Raji (cell line): ENCODE results near the gene PRSS21.

Source experiments
- POLR2A ChIP-seq: IDR thresholded peaks from 2 replicates; pipeline ENCODE4 v1.6.1; 2011; ENCODE audit warnings: low read depth, low read length, control low read depth; ENCODE audit not compliant: insufficient read depth

PRSS21 gene

DNA sequence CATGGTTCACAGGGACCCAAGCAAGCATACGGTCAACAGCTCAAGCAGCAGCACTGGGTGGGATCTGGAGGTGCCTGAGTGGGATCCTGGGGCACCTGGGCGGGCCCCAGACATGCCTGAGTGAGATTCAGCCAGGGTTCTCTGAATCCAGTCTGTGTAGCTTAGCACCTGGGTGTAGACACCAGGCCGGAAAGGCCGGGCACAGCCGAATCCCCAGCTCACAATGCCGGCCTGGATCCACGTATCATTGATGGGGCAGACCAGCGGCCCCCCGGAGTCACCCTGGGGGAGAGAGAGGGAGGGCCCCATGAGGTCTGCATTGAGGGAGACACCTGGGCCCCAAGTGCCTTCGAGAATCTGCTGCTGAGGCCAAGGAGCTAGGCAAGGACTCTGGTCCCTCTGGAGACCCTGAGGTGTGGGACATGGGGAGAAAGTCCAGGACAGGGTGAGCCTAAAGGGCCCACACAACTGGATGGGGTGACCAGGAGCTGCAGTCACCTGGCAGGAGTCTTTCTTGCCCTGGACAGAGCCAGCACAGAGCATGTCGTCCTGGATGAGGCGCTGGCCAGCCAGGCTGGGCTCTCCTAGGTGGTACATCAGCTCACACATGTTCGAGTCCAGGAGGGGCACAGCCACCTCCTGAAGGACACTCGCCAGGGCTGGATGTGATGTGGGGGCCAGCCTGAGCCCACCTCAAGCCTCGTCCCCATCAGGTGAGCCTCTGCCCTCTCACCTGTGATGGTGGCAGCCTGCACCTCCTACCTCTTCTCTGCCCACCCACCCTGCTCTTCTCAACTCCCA lies 22.8 kb downstream of the PRSS21 start:
- TF ChIP-seq POLR2A: no peak

DNA sequence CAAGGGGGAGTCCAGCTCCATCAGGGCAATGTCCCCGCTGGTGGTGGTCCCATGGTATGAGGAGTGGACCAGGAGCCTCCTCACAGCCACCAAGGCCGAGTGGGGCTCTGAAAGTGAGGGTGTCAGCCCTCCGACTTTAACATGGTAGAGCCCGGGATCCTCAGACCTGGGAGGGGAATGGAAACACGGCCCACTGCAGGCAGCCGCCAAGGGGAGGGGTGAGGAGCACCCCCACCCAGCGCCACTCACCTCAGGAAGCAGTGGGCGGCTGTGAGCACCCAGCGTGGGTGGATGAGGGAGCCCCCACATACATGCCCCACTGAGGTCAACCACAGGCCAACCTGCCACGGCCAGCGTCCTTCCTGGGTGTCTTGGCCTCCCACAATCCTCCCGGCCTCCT lies 23.9 kb downstream of the PRSS21 start:
- no peak for TF ChIP-seq POLR2A

DNA sequence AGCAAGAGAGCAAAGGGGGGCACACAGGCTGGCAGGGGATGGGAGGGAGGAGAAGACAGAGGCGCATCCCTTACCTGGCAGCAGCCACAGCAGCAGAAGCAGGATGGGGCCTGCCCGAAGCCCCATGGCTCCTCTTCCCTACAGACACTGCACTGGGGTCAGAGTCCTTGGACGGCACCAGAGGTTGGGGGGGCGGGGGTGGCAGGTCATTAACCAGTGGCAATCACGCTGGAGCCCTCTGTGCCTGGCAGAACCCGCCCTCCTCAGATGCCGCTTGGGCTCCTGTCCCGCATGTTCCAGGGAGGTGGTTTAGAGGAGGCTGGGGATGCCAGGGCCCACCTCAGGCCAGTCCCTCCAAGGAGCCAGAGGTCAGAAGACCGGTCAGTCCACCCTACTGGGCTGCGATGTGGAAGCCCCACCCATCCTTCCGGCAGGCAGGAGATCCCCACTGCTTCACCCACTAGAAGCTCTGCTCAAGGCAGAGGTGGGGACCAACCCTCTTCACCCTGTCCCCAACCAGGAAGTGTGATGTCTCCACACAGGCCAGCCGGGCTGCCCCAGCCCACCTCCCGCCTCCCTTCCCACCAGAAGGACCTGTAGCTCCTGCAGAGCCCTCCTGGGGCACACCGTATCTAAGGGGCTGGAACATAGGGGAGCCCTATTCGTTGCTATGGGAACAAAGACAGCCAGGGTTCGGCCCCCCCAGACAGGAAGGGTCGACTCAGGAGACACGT lies 24.7 kb downstream of the PRSS21 start:
- TF ChIP-seq POLR2A: no peak

DNA sequence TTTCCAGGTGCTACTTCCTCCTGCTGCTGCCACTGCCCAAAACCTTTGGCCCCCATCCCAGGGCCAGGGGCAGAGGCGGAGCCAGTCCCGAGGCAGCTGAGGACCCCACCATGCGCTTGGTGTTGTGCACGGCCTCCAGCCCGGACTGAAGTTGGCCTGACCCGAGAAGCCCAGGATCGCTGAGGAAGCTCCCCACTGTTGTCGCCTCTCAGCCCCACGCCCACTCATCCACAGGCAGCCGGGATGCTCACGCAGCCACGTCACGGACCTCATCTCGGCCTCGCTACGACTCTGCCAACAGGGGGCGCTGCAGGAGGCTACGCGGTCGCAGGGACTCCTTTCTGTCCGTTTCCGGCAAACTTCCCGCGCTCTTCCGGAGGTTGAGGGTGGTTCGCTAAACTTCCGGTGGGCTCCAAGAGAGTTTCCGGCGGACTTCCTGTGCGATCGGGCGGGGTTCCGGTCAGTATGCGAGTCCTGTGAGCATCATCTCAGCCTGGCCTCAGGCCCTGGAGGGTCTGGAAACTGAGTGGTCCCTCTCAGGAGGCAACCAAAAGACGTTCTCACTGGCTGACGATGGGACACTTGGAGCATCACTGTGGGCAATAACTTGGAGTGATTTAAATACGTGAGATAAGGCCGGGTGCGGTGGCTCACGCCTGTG lies 25.4 kb downstream of the PRSS21 start:
- no peak for TF ChIP-seq POLR2A

DNA sequence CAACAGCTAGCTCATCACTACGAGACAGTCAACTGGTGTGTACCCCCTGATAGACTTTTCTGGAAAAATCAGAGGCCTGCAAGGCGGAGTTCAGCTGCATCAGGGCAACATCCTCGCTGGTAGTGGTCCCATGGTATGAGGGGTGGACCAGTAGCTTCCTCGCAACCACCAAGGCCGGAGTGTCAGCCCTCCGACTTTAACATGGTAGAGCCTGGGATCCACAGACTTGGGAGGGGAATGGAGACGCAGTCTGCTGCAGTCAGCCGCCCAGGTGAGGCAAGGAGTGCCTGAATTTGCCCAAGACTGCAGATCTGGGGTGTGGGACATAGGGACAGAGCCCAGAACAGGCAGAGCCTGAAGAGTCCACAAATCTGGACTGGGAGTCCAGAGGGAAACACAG lies 26.5 kb downstream of the PRSS21 start:
- TF ChIP-seq POLR2A: no peak

DNA sequence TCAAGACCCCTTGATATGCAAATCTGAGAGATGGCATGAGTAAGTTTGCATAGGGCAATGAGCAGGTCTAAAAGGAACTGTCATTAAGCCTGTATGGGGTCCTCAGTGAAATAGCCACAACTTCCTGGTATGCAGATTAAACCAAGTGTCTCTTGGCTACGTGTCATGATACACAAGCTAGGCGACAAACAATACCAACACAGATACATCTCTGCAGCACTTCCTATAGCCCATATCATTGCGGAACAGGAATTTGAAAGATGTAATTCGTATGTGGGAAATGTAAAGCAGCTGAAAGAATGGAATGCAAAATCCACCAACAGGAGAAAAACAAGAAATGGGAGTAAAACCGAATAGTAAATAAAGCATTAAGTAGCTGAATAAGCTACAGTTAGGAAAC lies 28.1 kb downstream of the PRSS21 start:
- no peak for TF ChIP-seq POLR2A

DNA sequence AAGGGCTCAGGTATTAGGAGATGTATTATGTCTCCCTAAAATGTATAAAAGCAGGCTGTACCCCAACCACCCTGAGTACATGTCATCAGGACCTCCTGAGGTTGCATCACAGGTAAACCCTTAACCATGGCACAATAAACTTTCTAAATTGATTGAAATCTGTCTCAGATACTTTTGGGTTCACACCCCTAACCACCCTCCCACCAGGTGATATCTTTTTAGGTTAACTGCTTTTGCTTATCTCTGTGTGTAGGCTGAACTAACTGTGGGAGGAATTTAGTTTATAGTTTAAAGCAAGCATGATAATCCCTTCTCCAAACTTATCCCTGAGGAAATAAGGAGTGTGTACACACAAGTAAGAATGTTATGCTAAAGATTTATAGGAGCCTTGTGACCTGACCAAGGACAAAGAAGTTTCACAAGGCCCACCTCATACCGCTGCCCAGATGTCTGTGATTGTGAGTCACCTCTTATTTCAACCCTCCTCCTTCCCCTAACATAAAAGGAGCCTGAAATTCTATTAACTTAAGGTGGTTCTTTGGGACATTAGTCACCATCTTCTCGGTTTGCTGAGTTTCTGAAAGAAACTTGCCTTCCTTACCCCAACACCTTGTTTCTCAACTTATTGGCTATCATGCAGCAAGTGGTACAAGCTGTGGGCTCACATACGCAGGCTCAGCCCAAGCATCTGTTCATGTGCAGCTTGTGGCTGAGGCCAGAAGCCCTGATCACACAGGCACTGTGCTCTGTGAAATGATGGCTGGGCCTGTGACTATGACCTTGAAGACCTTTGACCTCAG lies 29.7 kb downstream of the PRSS21 start:
- TF ChIP-seq POLR2A: no peak

DNA sequence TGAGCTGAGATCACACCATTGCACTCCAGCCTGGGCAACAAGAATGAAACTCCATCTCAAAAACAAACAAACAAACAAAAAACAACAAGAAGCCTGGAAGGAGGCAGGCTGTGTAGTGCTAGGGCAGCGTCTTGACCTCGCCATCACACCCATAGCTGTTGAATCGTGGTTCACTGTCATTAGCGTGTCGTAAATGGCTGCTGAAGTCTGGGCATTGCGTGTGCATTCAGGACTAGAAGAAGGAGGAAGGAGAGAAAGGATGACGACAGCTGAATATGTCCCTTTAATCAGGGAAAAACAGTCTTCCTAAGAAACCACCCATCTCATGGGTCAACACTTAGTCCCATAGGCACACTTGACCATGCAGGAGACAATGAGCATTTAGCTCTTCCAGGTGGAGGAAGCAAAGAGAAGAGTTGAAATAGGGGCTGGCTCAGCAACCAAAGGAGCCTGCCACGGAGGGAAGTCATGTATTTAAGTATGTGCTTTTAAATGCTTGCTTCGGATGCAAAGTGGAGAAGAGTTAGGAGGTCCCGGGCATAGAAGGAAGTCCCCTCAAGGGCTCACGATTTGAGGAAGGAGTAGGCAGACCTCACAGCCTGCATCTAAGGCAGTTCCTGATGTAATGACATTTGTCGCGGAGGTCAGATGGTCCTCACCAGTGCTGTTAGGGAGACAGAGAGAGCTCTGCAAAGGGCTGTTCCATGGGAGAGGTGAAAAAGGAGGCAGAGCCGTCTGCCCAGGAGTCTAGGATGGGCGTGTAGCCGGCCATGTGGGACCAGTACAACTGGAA lies 32.1 kb downstream of the PRSS21 start:
- TF ChIP-seq POLR2A: no peak

DNA sequence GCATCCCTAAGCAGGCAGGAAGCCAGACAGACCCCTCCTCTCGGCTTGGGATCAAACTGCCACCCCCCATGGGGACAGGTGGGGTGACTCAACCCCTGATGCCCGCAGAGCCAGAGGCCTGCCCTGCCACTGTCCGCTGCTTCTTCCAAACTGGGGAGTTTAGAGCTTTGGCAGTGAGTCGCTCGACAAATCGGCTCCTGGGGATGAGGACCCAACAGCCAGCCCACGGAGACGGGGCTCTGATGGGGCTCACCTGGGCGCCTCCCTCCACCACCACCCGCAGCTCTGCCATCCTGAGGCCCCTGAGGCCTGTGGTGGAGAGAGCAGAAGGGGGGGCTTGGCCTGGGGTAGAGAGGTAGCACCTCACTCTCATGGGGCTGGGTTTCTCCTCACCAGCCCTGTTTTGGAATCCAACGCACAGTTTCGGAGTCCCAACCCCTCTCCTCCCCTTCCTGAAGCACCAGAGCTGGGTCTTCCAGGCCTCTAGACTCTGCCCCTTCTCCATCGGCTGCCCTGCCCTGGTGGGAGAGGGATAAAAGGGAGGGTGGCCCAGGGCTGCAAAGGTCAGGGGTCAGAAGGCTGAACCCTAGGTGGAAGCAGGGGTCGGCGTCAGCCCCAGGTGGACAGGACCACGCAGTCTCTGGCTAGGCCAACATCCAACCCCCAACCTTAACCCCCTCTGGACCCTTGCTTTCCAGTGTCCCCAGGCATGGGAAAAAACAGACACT lies 35.1 kb downstream of the PRSS21 start:
- TF ChIP-seq POLR2A: no peak

DNA sequence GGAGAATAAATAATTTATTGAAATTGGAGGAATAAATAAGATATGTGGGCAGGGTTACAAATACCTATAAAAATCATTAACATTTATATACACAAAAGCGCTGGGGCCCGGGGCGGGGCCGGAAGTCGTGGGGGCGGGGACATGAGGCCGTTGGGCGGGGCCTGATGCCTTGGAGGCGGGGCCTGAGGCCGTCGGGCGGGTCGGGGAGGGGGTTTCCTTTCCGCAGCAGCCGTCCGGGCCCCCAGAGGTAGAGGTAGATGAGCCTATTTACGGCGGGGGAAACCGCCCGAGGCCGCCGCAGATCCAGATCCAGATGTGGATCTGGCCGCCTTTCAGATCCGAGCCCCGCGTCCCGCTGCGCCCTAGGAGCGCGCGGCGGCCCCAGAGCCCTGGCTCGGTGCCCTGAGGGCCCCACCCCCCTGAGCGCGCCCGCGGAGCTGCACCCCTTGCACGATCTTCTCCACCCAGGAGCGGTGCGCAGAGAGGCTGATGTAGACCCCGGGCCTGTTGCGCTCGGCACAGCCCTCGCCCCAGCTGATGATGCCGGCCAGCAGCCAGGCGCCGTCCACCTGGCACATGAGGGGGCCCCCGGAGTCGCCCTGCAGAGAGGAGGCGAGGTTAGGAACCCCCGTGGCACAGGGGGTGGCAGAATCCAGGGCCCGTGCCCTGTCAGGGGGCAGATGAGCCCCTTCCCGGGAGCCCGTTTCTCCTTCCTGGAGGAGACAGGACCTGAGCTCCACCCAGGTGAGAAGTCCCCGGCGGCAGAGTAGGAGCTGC lies 35.9 kb downstream of the PRSS21 start:
- TF ChIP-seq POLR2A: no peak

DNA sequence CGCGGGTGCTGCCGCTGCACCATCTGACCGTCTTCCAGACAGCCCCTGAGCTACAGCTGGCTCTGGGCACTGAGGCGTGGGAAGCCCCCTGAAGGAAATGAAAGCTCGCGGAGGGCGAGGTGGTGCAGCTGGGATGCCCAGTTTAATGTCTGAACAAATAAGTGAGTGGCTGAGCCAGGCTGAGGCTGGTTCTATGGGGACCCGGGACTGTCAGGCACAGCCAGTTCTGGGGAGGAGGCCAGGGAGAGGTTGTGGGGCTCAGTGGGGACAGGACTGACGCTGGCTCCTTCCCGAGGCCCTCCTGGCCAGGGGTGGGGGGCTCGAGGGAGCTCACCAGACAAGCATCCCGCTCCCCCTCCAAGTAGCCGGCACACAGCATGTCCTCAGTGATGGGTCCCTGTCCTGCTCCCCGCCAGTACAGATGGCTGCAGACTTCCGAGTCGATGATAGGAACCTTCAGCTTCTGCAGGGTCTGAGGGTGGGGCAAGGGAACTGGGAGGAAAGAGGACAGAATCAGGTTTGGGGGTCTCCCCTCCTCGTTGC lies 36.6 kb downstream of the PRSS21 start:
- TF ChIP-seq POLR2A: no peak

DNA sequence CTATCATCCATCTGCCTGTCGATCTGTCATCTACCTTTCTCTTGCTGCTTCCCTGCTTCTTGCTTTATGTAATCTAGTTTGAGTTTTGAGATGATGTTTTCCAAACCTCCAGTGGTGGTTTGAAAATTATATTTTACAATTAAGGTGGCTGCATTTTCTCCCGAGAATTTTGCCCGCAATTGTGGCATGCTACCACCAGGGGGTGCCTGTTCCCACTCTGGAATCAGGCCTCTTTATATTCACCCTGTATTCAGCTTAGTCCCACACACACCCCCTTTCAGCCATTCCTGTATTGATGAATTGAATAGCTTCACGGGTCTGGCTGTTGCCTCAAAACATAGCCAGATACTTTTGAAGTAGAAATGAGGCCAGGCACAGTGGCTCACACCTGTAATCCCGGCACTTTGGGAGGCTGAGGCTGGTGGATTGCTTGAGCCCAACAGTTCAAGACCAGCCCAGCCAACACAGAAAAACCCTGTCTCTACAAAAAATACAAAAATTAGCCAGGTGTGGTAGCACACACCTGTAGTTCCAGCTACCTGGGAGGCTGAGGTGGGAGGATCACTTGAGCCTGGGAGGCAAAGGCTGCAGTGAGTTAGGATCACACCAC lies 37.8 kb downstream of the PRSS21 start:
- TF ChIP-seq POLR2A: no peak

DNA sequence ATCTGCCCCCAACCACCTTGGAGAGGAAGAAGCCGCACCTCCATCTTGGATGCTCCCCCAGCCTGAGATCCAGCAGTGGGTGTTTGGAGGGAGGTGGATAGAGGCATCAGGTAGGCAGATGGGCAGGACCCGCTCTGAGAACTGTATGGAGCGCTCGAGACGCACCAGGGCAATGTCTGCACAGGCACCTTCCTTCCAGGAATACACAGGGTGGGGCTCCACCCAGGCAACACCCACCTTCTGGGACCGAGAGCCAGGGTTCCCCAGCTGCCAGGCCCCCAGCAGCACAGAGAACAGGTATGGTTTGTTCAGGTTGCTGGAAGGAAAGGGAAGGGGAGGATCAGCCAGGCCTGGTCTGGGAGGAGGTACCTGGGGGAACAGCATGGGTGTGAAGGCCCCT lies 38.5 kb downstream of the PRSS21 start:
- no peak for TF ChIP-seq POLR2A
